H9 (cell line): ENCODE data around the gene OR13C2. TPM values are rescaled to one million over a fixed set of nuclear protein-coding genes. Genes with fewer than 3 reads are reported as not detected.

Experiments used
- DNase-seq: peaks from one replicate; pipeline ENCODE4 v3.0.0-alpha.2; 2017
- H2AFZ ChIP-seq: one replicate; pipeline ENCODE4 v1.6.1; 2013; ENCODE audit warnings: mild to moderate bottlenecking, low read length, control low read depth, moderate library complexity
- H2AK5ac ChIP-seq: 2 replicates; pipeline ENCODE4 v1.6.1; 2013; ENCODE audit warnings: low read length, control low read depth, mixed read lengths; ENCODE audit not compliant: insufficient read length
- H2BK120ac ChIP-seq: one replicate; pipeline ENCODE4 v1.6.1; 2013; ENCODE audit warnings: low read depth, mild to moderate bottlenecking, low read length, control low read depth, inconsistent platforms; ENCODE audit not compliant: poor library complexity, severe bottlenecking
- H2BK12ac ChIP-seq: 2 replicates; pipeline ENCODE4 v1.6.1; 2013; ENCODE audit warnings: low read length, control low read depth, mixed read lengths, low read depth; ENCODE audit not compliant: insufficient read length
- H2BK15ac ChIP-seq: 2 replicates; pipeline ENCODE4 v1.6.1; 2013; ENCODE audit warnings: low read depth, low read length, control low read depth
- H2BK20ac ChIP-seq: one replicate; pipeline ENCODE4 v1.6.1; 2013; ENCODE audit warnings: low read depth, mild to moderate bottlenecking, low read length, control low read depth, inconsistent platforms; ENCODE audit not compliant: poor library complexity, severe bottlenecking
- H2BK5ac ChIP-seq: 2 replicates; pipeline ENCODE4 v1.6.1; 2013; ENCODE audit warnings: low read length, control low read depth, mixed read lengths; ENCODE audit not compliant: insufficient read length
- H3K14ac ChIP-seq: 2 replicates; pipeline ENCODE4 v1.6.1; 2013; ENCODE audit warnings: low read length, control low read depth; ENCODE audit not compliant: insufficient read depth
- H3K18ac ChIP-seq: 2 replicates; pipeline ENCODE4 v1.6.1; 2013; ENCODE audit warnings: low read depth, mild to moderate bottlenecking, mixed read lengths, low read length, control low read depth; ENCODE audit not compliant: insufficient read length
- H3K23ac ChIP-seq: 2 replicates; pipeline ENCODE4 v1.6.1; 2013; ENCODE audit warnings: low read length, control low read depth, mixed read lengths, low read depth; ENCODE audit not compliant: insufficient read length
- H3K23me2 ChIP-seq: 2 replicates; pipeline ENCODE4 v1.6.1; 2013; ENCODE audit warnings: low read depth, mild to moderate bottlenecking, mixed read lengths, low read length, control low read depth; ENCODE audit not compliant: insufficient read length, poor library complexity, severe bottlenecking
- H3K27ac ChIP-seq: 2 replicates; pipeline ENCODE4 v1.5.1; 2013; ENCODE audit warnings: low read length, control low read depth, mixed read lengths, low read depth; ENCODE audit not compliant: insufficient read length
- H3K27me3 ChIP-seq: 2 replicates; pipeline ENCODE4 v1.6.1; 2013; ENCODE audit warnings: low read length, control low read depth, inconsistent platforms; ENCODE audit not compliant: insufficient read depth
- H3K4ac ChIP-seq: 2 replicates; pipeline ENCODE4 v1.6.1; 2013; ENCODE audit warnings: low read depth, mild to moderate bottlenecking, control low read depth, inconsistent platforms, low read length, moderate library complexity
- H3K4me1 ChIP-seq: 2 replicates; pipeline ENCODE4 v1.6.1; 2013; ENCODE audit warnings: low read length, control low read depth, inconsistent platforms; ENCODE audit not compliant: insufficient read depth
- H3K4me2 ChIP-seq: 2 replicates; pipeline ENCODE4 v1.6.1; 2013; ENCODE audit warnings: low read length, control low read depth, mixed read lengths; ENCODE audit not compliant: insufficient read length, insufficient read depth
- H3K56ac ChIP-seq: 2 replicates; pipeline ENCODE4 v1.6.1; 2013; ENCODE audit warnings: low read depth, mild to moderate bottlenecking, mixed read lengths, low read length, control low read depth; ENCODE audit not compliant: insufficient read length
- H3K79me1 ChIP-seq: 2 replicates; pipeline ENCODE4 v1.6.1; 2013; ENCODE audit warnings: low read depth, mild to moderate bottlenecking, moderate library complexity, low read length, control low read depth, inconsistent platforms; ENCODE audit not compliant: insufficient read depth, poor library complexity, severe bottlenecking
- H3K79me2 ChIP-seq: 2 replicates; pipeline ENCODE4 v1.6.1; 2013; ENCODE audit warnings: low read length, control low read depth, inconsistent platforms; ENCODE audit not compliant: insufficient read depth
- H3K9ac ChIP-seq: 2 replicates; pipeline ENCODE4 v1.6.1; 2013; ENCODE audit warnings: low read length, control low read depth, mixed read lengths; ENCODE audit not compliant: insufficient read length; ENCODE audit errors: extremely low read depth
- H3K9me3 ChIP-seq: one replicate; pipeline ENCODE4 v1.6.1; 2013; ENCODE audit warnings: low read depth, low read length, inconsistent platforms; ENCODE audit not compliant: control insufficient read depth
- H3T11ph ChIP-seq: one replicate; pipeline ENCODE4 v1.6.1; 2013; ENCODE audit warnings: mild to moderate bottlenecking, low read length, control low read depth, inconsistent platforms
- H4K20me1 ChIP-seq: one replicate; pipeline ENCODE4 v1.6.1; 2013; ENCODE audit not compliant: control insufficient read depth, insufficient read length, insufficient read depth
- H4K5ac ChIP-seq: 2 replicates; pipeline ENCODE4 v1.6.1; 2013; ENCODE audit warnings: low read depth, mild to moderate bottlenecking, mixed read lengths, low read length, control low read depth; ENCODE audit not compliant: insufficient read length
- H4K8ac ChIP-seq: replicated peaks from 2 replicates; pipeline ENCODE4 v1.6.1; 2013; ENCODE audit warnings: low read length, control low read depth, mixed read lengths, low read depth; ENCODE audit not compliant: insufficient read length
- H4K91ac ChIP-seq: 2 replicates; pipeline ENCODE4 v1.6.1; 2013; ENCODE audit warnings: low read depth, mild to moderate bottlenecking, moderate library complexity, mixed read lengths, low read length, control low read depth; ENCODE audit not compliant: insufficient read length
- H3K27ac Mint-ChIP-seq, 3 experiments: 2 replicates in 2 of 3; 3 replicates in 1 of 3; pipeline ENCODE4 v1.8.0; 2020 to 2021; ENCODE audit warnings: mixed read lengths in 3 of 3, mild to moderate bottlenecking in 1 of 3, moderate library complexity in 1 of 3
- H3K27me3 Mint-ChIP-seq: 2 replicates; pipeline ENCODE4 v1.8.0; 2021; ENCODE audit warnings: low read depth, mild to moderate bottlenecking, moderate library complexity, mixed read lengths
- H3K36me3 Mint-ChIP-seq, 3 experiments: 2 replicates in 2 of 3; 3 replicates in 1 of 3; pipeline ENCODE4 v1.8.0; 2020 to 2021; ENCODE audit warnings: low read depth in 3 of 3, mixed read lengths in 3 of 3; ENCODE audit not compliant: insufficient read depth in 1 of 3
- H3K4me1 Mint-ChIP-seq, 2 experiments: 2 replicates each; pipeline ENCODE4 v1.8.0; 2020; ENCODE audit warnings: mixed read lengths in 2 of 2
- H3K4me3 Mint-ChIP-seq, 2 experiments: 2 replicates in 1 of 2; 3 replicates in 1 of 2; pipeline ENCODE4 v1.8.0; 2020 to 2021; ENCODE audit warnings: mild to moderate bottlenecking in 2 of 2, mixed read lengths in 2 of 2, moderate library complexity in 1 of 2
- H3K9me3 Mint-ChIP-seq, 2 experiments: 2 replicates in 1 of 2; 3 replicates in 1 of 2; pipeline ENCODE4 v1.8.0; 2020; ENCODE audit warnings: mild to moderate bottlenecking in 2 of 2, mixed read lengths in 2 of 2, moderate library complexity in 1 of 2
- WGBS: extraction: QIAGEN DNeasy Blood & Tissue Kit; methylation state at CpG from one replicate; pipeline ENCODE4 v1.1.7; 2013; ENCODE audit warnings: missing lambda C conversion rate, low lambda C conversion rate, mixed read lengths; ENCODE audit not compliant: insufficient read length; ENCODE audit errors: extremely low coverage; 5-methylcytosine and 5-hydroxymethylcytosine counted together
- total RNA-seq: library from RNA; stranded (reverse); gene quantifications from 2 replicates; pipeline ENCODE4 v1.2.1, GENCODE V29; 2021
- TF ChIP-seq, protein P1 (sequence below): fragments of 200-600 bp; sonication (generic); conservative IDR thresholded peaks from 3 replicates; pipeline ENCODE4 v1.8.0; 2021; ENCODE audit warnings: antibody characterized with exemption, mild to moderate bottlenecking

The OR13C2 gene
- total RNA-seq, 1 experiment from 2014 or later = not detected

- Histone ChIP-seq H3K14ac (no peak overlapping the region), H4K20me1 (no peaks in the 10 kb centered on the region), H3K4me1 (no peaks in the 10 kb centered on the region), H4K8ac (no peak overlapping the region), H3K4me2 (no peak overlapping the region), H3K23me2 (no peaks in the 10 kb centered on the region), H2BK15ac (no peak overlapping the region), H3K27me3 (no peaks in the 10 kb centered on the region), H2BK120ac (no peak overlapping the region), H3K4ac (no peak overlapping the region), H3K79me1 (no peaks in the 10 kb centered on the region), H3K9me3 (no peaks in the 10 kb centered on the region), H3K9ac (no peak overlapping the region), H2BK12ac (no peak overlapping the region), H3K56ac (no peak overlapping the region), H2AK5ac (no peak overlapping the region), H3K23ac (no peak overlapping the region), H4K5ac (no peak overlapping the region), H3K18ac (no peak overlapping the region), H2BK5ac (no peak overlapping the region), H2AFZ (no peak overlapping the region), H4K91ac (no peak overlapping the region), H2BK20ac (no peak overlapping the region), H3T11ph (no peak overlapping the region), H3K27ac (no peak overlapping the region), H3K79me2 (no peaks in the 10 kb centered on the region)
- TF ChIP-seq, protein P1, sequence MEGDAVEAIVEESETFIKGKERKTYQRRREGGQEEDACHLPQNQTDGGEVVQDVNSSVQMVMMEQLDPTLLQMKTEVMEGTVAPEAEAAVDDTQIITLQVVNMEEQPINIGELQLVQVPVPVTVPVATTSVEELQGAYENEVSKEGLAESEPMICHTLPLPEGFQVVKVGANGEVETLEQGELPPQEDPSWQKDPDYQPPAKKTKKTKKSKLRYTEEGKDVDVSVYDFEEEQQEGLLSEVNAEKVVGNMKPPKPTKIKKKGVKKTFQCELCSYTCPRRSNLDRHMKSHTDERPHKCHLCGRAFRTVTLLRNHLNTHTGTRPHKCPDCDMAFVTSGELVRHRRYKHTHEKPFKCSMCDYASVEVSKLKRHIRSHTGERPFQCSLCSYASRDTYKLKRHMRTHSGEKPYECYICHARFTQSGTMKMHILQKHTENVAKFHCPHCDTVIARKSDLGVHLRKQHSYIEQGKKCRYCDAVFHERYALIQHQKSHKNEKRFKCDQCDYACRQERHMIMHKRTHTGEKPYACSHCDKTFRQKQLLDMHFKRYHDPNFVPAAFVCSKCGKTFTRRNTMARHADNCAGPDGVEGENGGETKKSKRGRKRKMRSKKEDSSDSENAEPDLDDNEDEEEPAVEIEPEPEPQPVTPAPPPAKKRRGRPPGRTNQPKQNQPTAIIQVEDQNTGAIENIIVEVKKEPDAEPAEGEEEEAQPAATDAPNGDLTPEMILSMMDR = no peak
- H3K9me3 Mint-ChIP-seq = peaks cover 4 to 15% of the 10 kb centered on the region in 2 experiments; a peak in 3 of 5 replicates
- H3K27ac Mint-ChIP-seq = peak overlapping the region in 1 of 3 experiments; percentile 13; a peak in 1 of 7 replicates
- no peaks in the 10 kb centered on the region for H3K4me1 Mint-ChIP-seq
- no peak for DNase-seq
- whole genome bisulfite sequencing = no CpG with 5 or more reads among the region's 5 CpGs
- H3K27me3 Mint-ChIP-seq = no peaks in the 10 kb centered on the region
- H3K36me3 Mint-ChIP-seq = no peaks in the 10 kb centered on the region; a peak in 1 of 7 replicates
- no peak overlapping the region for H3K4me3 Mint-ChIP-seq
These were observed 28.2 kb downstream of the OR13C2 start for GRCh38 chr9:104577263-104577662.
